Thyroid gland (tissue), 4 donors: ENCODE data around the gene WNT7B.

Experiments
- POLR2A ChIP-seq, 2 donors: fragments of 450-650 bp; IDR thresholded peaks; one replicate each; pipeline ENCODE4 v1.6.1; 2017; ENCODE audit warnings: antibody characterized with exemption in 2 of 2, mild to moderate bottlenecking in 2 of 2, moderate library complexity in 1 of 2
- TF ChIP-seq, protein P1 (sequence below), 6 experiments: fragments of 200-600 bp in 3 of 6; fragments of 450-650 bp in 3 of 6; sonication (generic) in 3 of 6; IDR thresholded peaks; one replicate each; pipeline ENCODE4 v1.5.1; 2016 to 2019; ENCODE audit warnings: antibody characterized with exemption in 6 of 6, mild to moderate bottlenecking in 2 of 6, inconsistent platforms in 1 of 6, moderate library complexity in 1 of 6

GRCh38 chr22:46007003-46007847 lies 30.3 kb upstream of the WNT7B start:
- peak in 1 of 2 donors; percentile 15 for TF ChIP-seq POLR2A (IDR thresholded peaks at IDR 0.05)
- TF ChIP-seq, protein P1, sequence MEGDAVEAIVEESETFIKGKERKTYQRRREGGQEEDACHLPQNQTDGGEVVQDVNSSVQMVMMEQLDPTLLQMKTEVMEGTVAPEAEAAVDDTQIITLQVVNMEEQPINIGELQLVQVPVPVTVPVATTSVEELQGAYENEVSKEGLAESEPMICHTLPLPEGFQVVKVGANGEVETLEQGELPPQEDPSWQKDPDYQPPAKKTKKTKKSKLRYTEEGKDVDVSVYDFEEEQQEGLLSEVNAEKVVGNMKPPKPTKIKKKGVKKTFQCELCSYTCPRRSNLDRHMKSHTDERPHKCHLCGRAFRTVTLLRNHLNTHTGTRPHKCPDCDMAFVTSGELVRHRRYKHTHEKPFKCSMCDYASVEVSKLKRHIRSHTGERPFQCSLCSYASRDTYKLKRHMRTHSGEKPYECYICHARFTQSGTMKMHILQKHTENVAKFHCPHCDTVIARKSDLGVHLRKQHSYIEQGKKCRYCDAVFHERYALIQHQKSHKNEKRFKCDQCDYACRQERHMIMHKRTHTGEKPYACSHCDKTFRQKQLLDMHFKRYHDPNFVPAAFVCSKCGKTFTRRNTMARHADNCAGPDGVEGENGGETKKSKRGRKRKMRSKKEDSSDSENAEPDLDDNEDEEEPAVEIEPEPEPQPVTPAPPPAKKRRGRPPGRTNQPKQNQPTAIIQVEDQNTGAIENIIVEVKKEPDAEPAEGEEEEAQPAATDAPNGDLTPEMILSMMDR (IDR thresholded peaks at IDR 0.05), result no peak
